GM12878 (cell line): Measurements from ENCODE around the gene PHACTR3. TPM values are rescaled to one million over a fixed set of nuclear protein-coding genes. Genes with fewer than 3 reads are reported as not detected.

ENCODE experiments used
- ATAC-seq: fragments of 200-7000 bp; cut with Tn5 transposase; 3 replicates; pipeline ENCODE4 v1.9.1; 2020; ENCODE audit warnings: mild to moderate bottlenecking, moderate library complexity
- BruUV-seq: library from RNA; stranded (reverse); fragments of 400-500 nt; replicated peaks from 2 replicates; lab custom pipeline; 2021; lab: Mats Ljungman, UMichigan
- CTCF ChIA-PET: fragments of 300-600 bp; sonication (Branson Sonifier 250); formaldehyde crosslinking; extraction: SDS; loops from one replicate; lab custom pipeline; 2021; ENCODE audit warnings: inconsistent platforms; lab: Yijun Ruan, JAX
- POLR2A ChIA-PET: fragments of 350-600 bp; formaldehyde crosslinking; extraction: SDS; loops from one replicate; lab custom pipeline; 2021; ENCODE audit warnings: inconsistent platforms; lab: Charles Lee
- RAD21 ChIA-PET: fragments of 300-600 bp; sonication (Branson Sonifier 250); formaldehyde crosslinking; loops from one replicate; lab custom pipeline; 2023; ENCODE audit warnings: antibody characterized with exemption; ENCODE audit not compliant: unreplicated experiment; lab: Charles Lee
- SMC1A ChIA-PET: fragments of 300-600 bp; sonication (Branson Sonifier 250); formaldehyde crosslinking; loops from one replicate; lab custom pipeline; 2023; ENCODE audit not compliant: unreplicated experiment, uncharacterized antibody; lab: Charles Lee
- DNase-seq: peaks from one replicate; pipeline ENCODE4 v3.0.0-alpha.2; 2011; ENCODE audit warnings: low read depth, low spot score
- FAIRE-seq: peaks from 3 replicates; lab custom pipeline; 2011; peaks lifted over from hg19 to GRCh38; lab: Jason Lieb, UNC
- H2AFZ ChIP-seq: 2 replicates; pipeline ENCODE4 v1.6.0; 2011; ENCODE audit warnings: low read depth, low read length, control low read depth; ENCODE audit not compliant: control insufficient read depth
- H3K27ac ChIP-seq: 2 replicates; pipeline ENCODE4 v1.5.1; 2011; ENCODE audit warnings: control low read depth; ENCODE audit not compliant: control insufficient read depth, insufficient read depth
- H3K27me3 ChIP-seq, 2 experiments: replicated peaks in 1 of 2; 2 replicates each; pipeline versions ENCODE4 v1.6.0 to v1.6.1; 2011; ENCODE audit warnings: low read length in 1 of 2; ENCODE audit not compliant: control insufficient read depth in 2 of 2, insufficient read depth in 2 of 2
- H3K36me3 ChIP-seq, 2 experiments: 2 replicates each; pipeline ENCODE4 v1.5.1; 2011; ENCODE audit warnings: low read length in 1 of 2; ENCODE audit not compliant: control insufficient read depth in 2 of 2, insufficient read depth in 2 of 2
- H3K4me1 ChIP-seq: 2 replicates; pipeline ENCODE4 v1.6.1; 2011; ENCODE audit warnings: mild to moderate bottlenecking, low read length, moderate library complexity, mixed read lengths; ENCODE audit not compliant: control insufficient read depth, insufficient read depth
- H3K4me2 ChIP-seq: 2 replicates; pipeline ENCODE4 v1.6.0; 2011; ENCODE audit warnings: control low read depth; ENCODE audit not compliant: control insufficient read depth, insufficient read depth
- H3K4me3 ChIP-seq: fragments of 200-600 bp; sonication (generic); 2 replicates; pipeline ENCODE4 v1.5.1; 2016
- H3K79me2 ChIP-seq: 2 replicates; pipeline ENCODE4 v1.6.0; 2011; ENCODE audit warnings: low read length; ENCODE audit not compliant: control insufficient read depth, insufficient read depth
- H3K9ac ChIP-seq: 2 replicates; pipeline ENCODE4 v1.8.0; 2011; ENCODE audit warnings: low read length, control low read depth, mixed read lengths; ENCODE audit not compliant: control insufficient read depth, insufficient read depth
- H3K9me3 ChIP-seq: replicated peaks from 3 replicates; pipeline ENCODE4 v1.5.1; 2011; ENCODE audit warnings: mild to moderate bottlenecking, low read length; ENCODE audit not compliant: control insufficient read depth, insufficient read depth
- H4K20me1 ChIP-seq: 2 replicates; pipeline ENCODE4 v1.6.0; 2011; ENCODE audit not compliant: control insufficient read depth, insufficient read depth
- HSF1 ChIP-seq: fragments of 150-350 bp; IDR thresholded peaks from 2 replicates; pipeline ENCODE4 v1.6.1; 2014; ENCODE audit warnings: mild to moderate bottlenecking, low read depth, low read length
- KAT2A ChIP-seq: conservative IDR thresholded peaks from 2 replicates; pipeline ENCODE4 v1.6.1; 2011; ENCODE audit warnings: low read depth, low read length; ENCODE audit not compliant: control insufficient read depth
- NR2F1 ChIP-seq: fragments of 450-650 bp; conservative IDR thresholded peaks from 2 replicates; pipeline ENCODE4 v1.6.1; 2017; ENCODE audit warnings: mild to moderate bottlenecking
- NRF1 ChIP-seq: conservative IDR thresholded peaks from 2 replicates; pipeline ENCODE4 v1.6.1; 2011; ENCODE audit warnings: mild to moderate bottlenecking, low read depth, low read length, improper control_type of control experiment
- POU2F2 ChIP-seq: IDR thresholded peaks from 3 replicates; pipeline ENCODE4 v1.6.1; 2011; ENCODE audit warnings: low read depth, mild to moderate bottlenecking, low read length, borderline replicate concordance
- SUPT20H ChIP-seq: IDR thresholded peaks from 2 replicates; pipeline ENCODE4 v1.6.1; 2011; ENCODE audit warnings: low read depth, mild to moderate bottlenecking, low read length, moderate library complexity, borderline replicate concordance; ENCODE audit not compliant: control insufficient read depth
- ZNF384 ChIP-seq: IDR thresholded peaks from 2 replicates; pipeline ENCODE4 v1.6.1; 2012; ENCODE audit warnings: low read depth, mild to moderate bottlenecking, low read length, improper control_type of control experiment, borderline replicate concordance
- WGBS: methylation state at CpG from one replicate; pipeline ENCODE4 v1.1.6; 2016; ENCODE audit warnings: low lambda C conversion rate; ENCODE audit not compliant: insufficient replicate concordance, insufficient coverage; ENCODE audit errors: missing lambda C conversion rate; 5-methylcytosine and 5-hydroxymethylcytosine counted together
- in situ Hi-C: fragments of 300-500 bp; cut with MboI; formaldehyde crosslinking; loops from 9 replicates; pipeline ENCODE4 v1.14.3; 2018; ENCODE audit warnings: mixed read lengths
- intact Hi-C: fragments of 100-400 bp; cut with micrococcal nuclease; formaldehyde crosslinking; loops from one replicate; pipeline ENCODE4 v1.14.2; 2022; ENCODE audit not compliant: unreplicated experiment
- polyA plus RNA-seq, 11 experiments: library from polyadenylated mRNA; depleted of rRNA in 4 of 11; unstranded in 6 of 11; stranded (reverse) in 5 of 11; fragments of >200 nt; fragmentation: Nextera tagmentation in 4 of 11; fragmentation: Illumina TruSeq in 1 of 11; extraction: Ambion mirVana in 4 of 11; extraction: Trizol in 1 of 11; gene quantifications; 1 replicate in 1 of 11; 2 replicates in 10 of 11; pipeline versions ENCODE4 v1.2.1 to v1.2.3, GENCODE V29; 2011 to 2016; ENCODE audit warnings: inconsistent platforms in 2 of 11, missing spikeins in 2 of 11, low read depth in 1 of 11
- total RNA-seq, 4 experiments: library from RNA; depleted of rRNA in 3 of 4; stranded (reverse); fragments of >200 nt in 3 of 4; fragmentation: Illumina TruSeq in 1 of 4; extraction: Trizol in 1 of 4; gene quantifications; 2 replicates each; pipeline versions ENCODE4 v1.2.1 to v1.2.3, GENCODE V29; 2013 to 2021
- TF ChIP-seq, protein P1 (sequence below): IDR thresholded peaks from 2 replicates; pipeline ENCODE4 v1.6.1; 2011; ENCODE audit warnings: borderline replicate concordance, low read depth, mild to moderate bottlenecking, moderate library complexity, mixed read lengths, low read length; ENCODE audit not compliant: insufficient read depth; ENCODE audit errors: extremely low read length

The PHACTR3 gene
- total and polyA plus RNA-seq, 10 of the 15 experiments (the other 5 are each of a cell fraction or from before 2014, with no cell fraction given), result 0.17 to 2.7 (median 0.27) TPM; not detected in 1

- Histone ChIP-seq H3K27ac (no peak overlapping the region), H3K4me3 (no peak overlapping the region), H3K9ac (no peak overlapping the region), H3K27me3 (no peaks in the 10 kb centered on the region), H3K4me2 (no peak overlapping the region), H2AFZ (no peak overlapping the region), H3K4me1 (no peaks in the 10 kb centered on the region), H3K9me3 (no peaks in the 10 kb centered on the region; the same call in 2 of the 3 replicates), H3K79me2 (no peaks in the 10 kb centered on the region), H4K20me1 (no peaks in the 10 kb centered on the region), H3K36me3 (no peaks in the 10 kb centered on the region)
- DNase-seq (no peak), ATAC-seq (no peak), FAIRE-seq (no peak)
- WGBS, result 26% methylated on average over 8 of the region's 11 CpGs
- intact Hi-C loops (no loop called here), in situ Hi-C loops (no loop called here)
- CTCF ChIA-PET, result no interaction called here
- BruUV-seq, result no TSS peak
- POLR2A ChIA-PET, result no interaction called here
- RAD21 ChIA-PET, result no interaction called here
- SMC1A ChIA-PET, result no interaction called here
- TF ChIP-seq KAT2A (no peak), SUPT20H (no peak), NRF1 (no peak), ZNF384 (no peak), POU2F2 (no peak), HSF1 (no peak), NR2F1 (no peak)
- TF ChIP-seq, protein P1, sequence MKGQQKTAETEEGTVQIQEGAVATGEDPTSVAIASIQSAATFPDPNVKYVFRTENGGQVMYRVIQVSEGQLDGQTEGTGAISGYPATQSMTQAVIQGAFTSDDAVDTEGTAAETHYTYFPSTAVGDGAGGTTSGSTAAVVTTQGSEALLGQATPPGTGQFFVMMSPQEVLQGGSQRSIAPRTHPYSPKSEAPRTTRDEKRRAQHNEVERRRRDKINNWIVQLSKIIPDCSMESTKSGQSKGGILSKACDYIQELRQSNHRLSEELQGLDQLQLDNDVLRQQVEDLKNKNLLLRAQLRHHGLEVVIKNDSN, result no peak
Observed at GRCh38 chr20:59744756-59745155, 140.4 kb downstream of the PHACTR3 start.
